Stimulated activated CD4-positive, alpha-beta T cell treated with anti-CD3 and anti-CD28 coated beads, Interleukin-1b, Interleukin-23, amount 100 ng/mL, for 4 hours (primary cell): ENCODE results near the gene BUD13.
"Not testable (repeated sequence)": the region's sequence is repeated elsewhere in the genome, so short reads cannot be mapped to it uniquely, and the experiment has no call there.

Experiments
- DNase-seq, 2 donors: peaks; one replicate each; pipeline ENCODE4 v3.0.0-alpha.2; 2020; ENCODE audit warnings: low read depth in 2 of 2

BUD13 gene, protein sequence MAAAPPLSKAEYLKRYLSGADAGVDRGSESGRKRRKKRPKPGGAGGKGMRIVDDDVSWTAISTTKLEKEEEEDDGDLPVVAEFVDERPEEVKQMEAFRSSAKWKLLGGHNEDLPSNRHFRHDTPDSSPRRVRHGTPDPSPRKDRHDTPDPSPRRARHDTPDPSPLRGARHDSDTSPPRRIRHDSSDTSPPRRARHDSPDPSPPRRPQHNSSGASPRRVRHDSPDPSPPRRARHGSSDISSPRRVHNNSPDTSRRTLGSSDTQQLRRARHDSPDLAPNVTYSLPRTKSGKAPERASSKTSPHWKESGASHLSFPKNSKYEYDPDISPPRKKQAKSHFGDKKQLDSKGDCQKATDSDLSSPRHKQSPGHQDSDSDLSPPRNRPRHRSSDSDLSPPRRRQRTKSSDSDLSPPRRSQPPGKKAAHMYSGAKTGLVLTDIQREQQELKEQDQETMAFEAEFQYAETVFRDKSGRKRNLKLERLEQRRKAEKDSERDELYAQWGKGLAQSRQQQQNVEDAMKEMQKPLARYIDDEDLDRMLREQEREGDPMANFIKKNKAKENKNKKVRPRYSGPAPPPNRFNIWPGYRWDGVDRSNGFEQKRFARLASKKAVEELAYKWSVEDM

GRCh38 chr11:116772443-116773202 lies at the start of gene BUD13:
Gene BUD13, minus strand, starts transcription at chr11:116772987. Its CDS starts 23 bp downstream, at chr11:116772964.
- peak; percentile 93 to 95 for DNase-seq

- no peak for DNase-seq
These were observed 49.8 kb upstream of the BUD13 start for GRCh38 chr11:116822575-116822974.

DNA sequence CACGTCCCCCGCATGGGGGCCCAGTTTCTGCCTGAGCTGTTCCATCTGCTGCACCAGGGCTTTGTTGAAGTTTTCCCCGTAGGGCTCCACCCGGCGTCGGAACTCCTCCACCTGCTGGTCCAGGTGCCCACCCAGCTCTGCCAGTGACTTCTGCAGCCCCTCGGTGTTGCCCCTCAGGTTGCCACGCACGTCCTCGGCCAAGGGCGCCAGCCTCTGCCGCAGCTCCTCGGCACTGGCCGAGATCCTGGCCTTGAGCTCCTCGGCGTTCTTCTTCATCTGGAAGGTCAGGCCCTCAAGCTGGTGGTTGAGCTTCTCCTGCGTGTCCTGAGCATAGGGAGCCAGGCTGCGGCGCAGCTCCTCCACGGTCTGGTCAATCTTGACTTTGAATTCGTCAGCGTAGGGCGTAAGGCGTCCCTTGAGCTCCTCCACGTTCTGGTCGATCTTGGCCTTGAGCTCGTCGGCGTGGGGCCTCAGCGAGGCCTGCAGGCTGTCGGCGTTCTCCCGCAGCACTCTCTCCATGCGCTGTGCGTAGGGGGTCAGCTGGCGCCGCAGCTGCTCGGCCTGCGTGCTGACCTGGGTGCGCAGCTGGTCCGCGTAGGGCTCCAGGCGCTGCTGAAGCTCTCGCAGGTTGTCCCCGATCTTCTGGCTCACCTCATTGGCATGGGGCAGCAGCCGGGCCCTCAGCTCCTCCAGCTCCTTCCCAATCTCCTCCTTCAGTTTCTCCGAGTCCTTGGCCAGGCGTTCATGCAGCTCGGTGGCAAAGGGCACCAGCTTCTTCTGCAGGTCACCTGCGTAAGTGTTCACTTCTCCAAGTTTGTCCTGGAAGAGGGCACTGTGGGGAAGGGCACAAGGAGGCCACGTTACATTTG lies 48.5 kb upstream of the BUD13 start:
- DNase-seq, result no peak

DNA sequence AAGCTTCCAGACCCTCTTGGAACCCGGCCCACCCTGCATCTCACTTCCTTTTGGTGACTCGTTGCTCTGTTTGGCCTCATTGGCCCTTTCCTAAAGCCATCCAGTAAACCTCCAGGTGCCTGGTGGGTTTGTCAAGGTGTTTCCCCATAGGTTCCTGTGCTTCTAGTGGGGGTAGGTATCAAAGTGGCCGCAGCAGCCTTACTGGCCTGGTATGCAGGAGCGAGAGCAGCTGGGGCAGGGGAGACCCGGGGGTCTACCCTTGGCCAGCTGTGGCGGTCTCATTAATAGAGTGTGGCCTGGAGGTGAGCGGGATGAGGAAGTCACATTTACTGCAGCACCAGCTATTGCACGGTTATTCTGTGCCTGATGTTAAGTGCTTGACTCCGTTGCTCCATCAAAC lies 46.3 kb upstream of the BUD13 start:
- DNase-seq, result no peak

DNA sequence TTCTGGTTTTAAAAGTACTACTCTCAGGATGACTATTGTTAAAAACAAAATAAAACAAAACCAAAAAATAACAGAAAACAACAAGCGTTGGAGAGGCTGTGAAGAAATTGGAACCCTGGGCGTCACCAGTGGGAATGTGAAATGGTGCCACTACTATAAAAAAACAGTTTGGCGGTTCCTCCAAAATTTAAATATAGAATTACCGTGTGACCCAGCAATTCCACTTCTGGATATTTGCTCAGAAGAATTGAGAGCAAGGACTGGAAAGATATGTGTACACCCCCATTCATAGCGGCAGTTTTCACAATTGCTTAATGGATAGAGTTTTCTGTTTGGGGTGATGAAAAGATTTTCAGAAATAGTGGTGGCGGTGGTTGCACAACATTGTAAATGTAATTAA lies 41.7 kb upstream of the BUD13 start:
- DNase-seq, result no peak

DNA sequence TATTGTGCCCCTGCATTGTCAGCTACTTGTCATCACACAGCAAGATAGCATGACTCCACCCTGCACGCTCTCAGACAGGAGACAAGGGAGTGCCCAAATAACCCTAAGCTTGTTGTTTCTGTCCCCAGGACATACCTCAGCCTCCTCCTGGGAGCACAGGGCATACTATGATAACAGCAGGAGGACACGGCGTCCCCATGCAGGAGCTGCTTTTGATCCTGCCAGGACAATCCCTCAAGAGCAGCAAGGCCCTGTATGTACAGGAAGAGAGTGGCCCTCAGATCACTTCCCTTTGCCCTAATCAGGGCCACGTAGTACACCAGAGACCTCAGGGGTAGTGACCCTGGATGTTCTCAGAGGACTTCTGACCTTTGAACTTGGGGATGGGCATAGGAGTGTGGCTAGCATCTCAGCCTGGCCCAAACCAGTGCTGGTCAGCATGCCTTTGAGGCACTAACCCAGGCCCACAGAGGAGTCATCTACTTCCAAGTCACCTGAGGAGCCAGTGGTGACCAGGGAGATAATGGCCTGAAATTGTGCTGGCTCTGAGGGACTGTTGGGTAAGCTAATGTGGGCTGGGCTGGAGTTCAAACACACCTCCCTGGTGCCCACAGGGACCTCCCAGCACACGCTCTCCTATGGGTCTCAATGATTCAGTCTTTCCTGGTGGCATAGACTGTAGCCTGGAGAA lies 41.1 kb upstream of the BUD13 start:
- DNase-seq, result no peak

- no peak for DNase-seq
These were observed 40.4 kb upstream of the BUD13 start for GRCh38 chr11:116813170-116813569.

- DNase-seq, result no peak
These were observed 39.3 kb upstream of the BUD13 start for GRCh38 chr11:116812109-116812508.

- DNase-seq, result no peak
These were observed 38.4 kb upstream of the BUD13 start for GRCh38 chr11:116811194-116811593.

GRCh38 chr11:116808262-116809175 lies 35.7 kb upstream of the BUD13 start:
- no peak for DNase-seq

GRCh38 chr11:116807601-116808261 lies 34.9 kb upstream of the BUD13 start:
- no peak for DNase-seq

DNA sequence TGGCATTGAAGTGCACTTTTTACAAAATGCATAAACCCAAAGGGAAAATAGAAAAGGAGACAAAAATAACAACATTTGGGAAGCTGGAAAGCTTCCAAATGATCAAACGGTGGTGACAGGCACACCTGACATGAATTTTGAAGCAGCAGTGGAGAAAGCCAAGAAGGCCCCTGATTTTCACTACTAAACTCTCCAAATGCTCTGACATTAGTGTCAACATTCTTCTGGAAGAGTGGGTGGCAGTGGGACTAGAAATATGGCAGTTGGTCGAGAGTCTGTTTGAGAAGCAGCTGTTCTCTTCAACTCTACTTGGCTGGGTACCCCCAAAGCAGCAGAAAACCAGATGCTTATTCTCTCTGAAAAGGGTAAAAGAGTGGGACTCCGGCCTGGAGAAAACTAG lies 31.2 kb upstream of the BUD13 start:
- DNase-seq, result no peak

DNA sequence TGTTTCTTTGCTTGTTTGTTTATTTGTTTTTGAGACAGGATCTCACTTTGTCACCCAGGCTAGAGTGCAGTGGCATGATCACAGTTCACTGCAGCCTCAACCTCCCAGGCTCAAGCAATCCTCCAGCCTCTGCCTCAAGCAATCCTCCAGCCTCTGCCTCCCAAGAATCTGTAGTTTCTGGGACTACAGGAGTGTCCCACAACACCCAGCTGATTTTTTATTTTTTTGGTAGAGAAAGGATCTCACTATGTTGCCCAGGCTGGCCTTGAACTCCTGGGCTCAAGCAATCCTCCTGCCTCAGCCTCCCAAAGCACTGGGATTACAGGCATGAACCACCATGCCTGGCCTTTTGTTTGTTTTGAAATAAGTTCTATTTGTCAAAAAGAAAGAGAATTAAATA lies 28.9 kb upstream of the BUD13 start:
- not testable (repeated sequence) for DNase-seq

GRCh38 chr11:116800610-116801009 lies 27.8 kb upstream of the BUD13 start:
- DNase-seq, result no peak

DNA sequence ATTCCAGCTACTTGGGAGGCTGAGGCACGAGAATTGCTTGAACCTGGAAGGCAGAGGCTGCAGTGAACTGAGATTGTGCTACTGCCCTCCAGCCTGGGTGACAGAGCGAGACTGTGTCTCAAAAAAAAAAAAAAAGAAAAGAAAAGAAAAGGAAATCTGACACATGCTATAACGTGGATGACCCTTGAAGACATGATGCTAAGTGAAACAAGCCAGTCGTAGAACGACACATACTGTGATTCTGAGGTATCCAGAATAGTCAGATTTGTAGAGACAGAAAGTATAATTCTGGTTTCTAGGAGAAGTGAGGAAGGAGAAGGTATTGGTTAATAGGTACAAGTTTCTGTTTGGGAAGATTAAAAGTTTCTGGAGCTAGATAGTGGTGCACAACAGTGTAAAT lies 25.6 kb upstream of the BUD13 start:
- DNase-seq, result no peak

GRCh38 chr11:116797816-116798215 lies 25.0 kb upstream of the BUD13 start:
- no peak for DNase-seq

DNA sequence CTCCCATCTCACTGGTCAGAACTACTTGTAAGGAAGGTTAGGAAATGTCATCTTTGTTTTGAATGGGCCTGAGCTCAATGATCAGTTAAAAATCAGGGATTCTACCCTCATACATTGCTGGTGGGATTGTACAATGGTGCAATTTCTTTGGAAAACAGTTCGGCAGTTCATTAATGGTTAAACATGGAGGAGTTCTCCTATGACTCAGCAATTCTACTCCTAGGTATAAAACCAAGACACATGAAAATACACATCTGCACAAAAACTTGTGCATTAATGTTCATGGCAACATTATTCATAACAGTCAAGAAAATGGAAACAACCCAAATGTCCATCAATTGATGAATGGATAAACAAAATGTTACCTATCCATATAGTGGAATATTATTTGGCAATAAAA lies 23.8 kb upstream of the BUD13 start:
- DNase-seq, result no peak

GRCh38 chr11:116794851-116795250 lies 22.1 kb upstream of the BUD13 start:
- no peak for DNase-seq

- DNase-seq, result no peak
These were observed 20.9 kb upstream of the BUD13 start for GRCh38 chr11:116793772-116794097.
